Neural progenitor cell (in vitro differentiated cells): Measurements from ENCODE around the gene KLRC4.

ENCODE experiments used
- EZH2 ChIP-seq: fragments of 200-600 bp; sonication (generic); IDR thresholded peaks from 2 replicates; pipeline ENCODE4 v1.6.1; 2017; ENCODE audit warnings: antibody characterized with exemption, mild to moderate bottlenecking, moderate library complexity
- TF ChIP-seq, protein P1 (sequence below): fragments of 200-600 bp; sonication (generic); IDR thresholded peaks from 2 replicates; pipeline ENCODE4 v1.5.1; 2017; ENCODE audit warnings: antibody characterized with exemption, mild to moderate bottlenecking

DNA sequence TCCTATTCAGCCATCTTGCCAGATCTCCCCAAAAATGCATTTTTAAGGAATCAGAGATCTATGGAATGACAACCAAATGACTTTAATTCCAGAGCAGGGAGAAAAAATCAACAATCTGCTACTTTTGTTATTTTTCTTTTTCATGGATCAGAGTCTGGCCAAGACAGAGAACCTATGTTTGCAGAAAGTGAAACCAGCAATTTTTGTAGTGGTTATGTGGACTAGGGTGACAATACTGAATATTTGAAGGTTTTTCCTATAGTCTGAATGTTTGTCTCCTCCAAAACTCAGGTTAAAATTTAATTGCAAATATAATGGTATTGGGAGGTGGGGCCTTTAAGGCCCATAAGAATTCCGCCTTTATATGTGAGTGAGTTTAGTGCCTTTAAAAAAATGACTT, 50.6 kb downstream of the KLRC4 start:
- TF ChIP-seq, protein P1, sequence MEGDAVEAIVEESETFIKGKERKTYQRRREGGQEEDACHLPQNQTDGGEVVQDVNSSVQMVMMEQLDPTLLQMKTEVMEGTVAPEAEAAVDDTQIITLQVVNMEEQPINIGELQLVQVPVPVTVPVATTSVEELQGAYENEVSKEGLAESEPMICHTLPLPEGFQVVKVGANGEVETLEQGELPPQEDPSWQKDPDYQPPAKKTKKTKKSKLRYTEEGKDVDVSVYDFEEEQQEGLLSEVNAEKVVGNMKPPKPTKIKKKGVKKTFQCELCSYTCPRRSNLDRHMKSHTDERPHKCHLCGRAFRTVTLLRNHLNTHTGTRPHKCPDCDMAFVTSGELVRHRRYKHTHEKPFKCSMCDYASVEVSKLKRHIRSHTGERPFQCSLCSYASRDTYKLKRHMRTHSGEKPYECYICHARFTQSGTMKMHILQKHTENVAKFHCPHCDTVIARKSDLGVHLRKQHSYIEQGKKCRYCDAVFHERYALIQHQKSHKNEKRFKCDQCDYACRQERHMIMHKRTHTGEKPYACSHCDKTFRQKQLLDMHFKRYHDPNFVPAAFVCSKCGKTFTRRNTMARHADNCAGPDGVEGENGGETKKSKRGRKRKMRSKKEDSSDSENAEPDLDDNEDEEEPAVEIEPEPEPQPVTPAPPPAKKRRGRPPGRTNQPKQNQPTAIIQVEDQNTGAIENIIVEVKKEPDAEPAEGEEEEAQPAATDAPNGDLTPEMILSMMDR = no peak
- no peak for TF ChIP-seq EZH2
